ENCODE measurements around the gene RTL1.

The RTL1 gene

GRCh38 chr14:100845341-100845740 is 58.2 kb downstream of the RTL1 start:
- no peak for DNase-seq

- DNase-seq: no peak
Measured at GRCh38 chr14:100844846-100845245, 58.7 kb downstream of the RTL1 start.

GRCh38 chr14:100844421-100844820 is 59.1 kb downstream of the RTL1 start:
- DNase-seq: no peak

GRCh38 chr14:100844082-100844408 is 59.5 kb downstream of the RTL1 start:
- DNase-seq: no peak

- no peak for DNase-seq
Measured at GRCh38 chr14:100842799-100843198, 60.7 kb downstream of the RTL1 start.

GRCh38 chr14:100841761-100842403 is 61.6 kb downstream of the RTL1 start:
- no peak for DNase-seq

GRCh38 chr14:100841066-100841760 is 62.3 kb downstream of the RTL1 start:
- DNase-seq: no peak

- DNase-seq: no peak
Measured at GRCh38 chr14:100840286-100841065, 63.0 kb downstream of the RTL1 start.

- DNase-seq: no peak
Measured at GRCh38 chr14:100839681-100840111, 63.8 kb downstream of the RTL1 start.

GRCh38 chr14:100839315-100839585 is 64.3 kb downstream of the RTL1 start:
- DNase-seq: no peak

GRCh38 chr14:100838493-100839314 is 64.8 kb downstream of the RTL1 start:
- DNase-seq: no peak

- no peak for DNase-seq
Measured at GRCh38 chr14:100837805-100838350, 65.6 kb downstream of the RTL1 start.

GRCh38 chr14:100836941-100837804 is 66.3 kb downstream of the RTL1 start:
- DNase-seq: no peak

GRCh38 chr14:100836311-100836805 is 67.2 kb downstream of the RTL1 start:
- no peak for DNase-seq

GRCh38 chr14:100835548-100836310 is 67.8 kb downstream of the RTL1 start:
- DNase-seq: no peak

GRCh38 chr14:100834794-100835547 is 68.6 kb downstream of the RTL1 start:
- DNase-seq: no peak

- DNase-seq: no peak
Measured at GRCh38 chr14:100834082-100834793, 69.3 kb downstream of the RTL1 start.

GRCh38 chr14:100832311-100832960 is 71.1 kb downstream of the RTL1 start:
- DNase-seq: no peak

- no peak for DNase-seq
Measured at GRCh38 chr14:100830681-100831080, 72.8 kb downstream of the RTL1 start.

Measured in inflammatory macrophage treated with lipopolysaccharide for 1 hour (primary cell).